GM18867 (cell line): ENCODE measurements around the gene PDS5B.
A peak's percentile ranks its signal among the peaks of the same experiment; 100 is the strongest.
"Not testable (repeated sequence)": the region's sequence is repeated elsewhere in the genome, so short reads cannot be mapped to it uniquely, and the experiment has no call there.

Source experiments
- ATAC-seq: cut with Tn5 transposase; IDR thresholded peaks from one replicate; pipeline ENCODE4 v1.9.1; 2021; ENCODE audit warnings: mild to moderate bottlenecking, moderate library complexity; ENCODE audit not compliant: unreplicated experiment

Gene PDS5B

GRCh38 chr13:32642858-32643257 lies 56.6 kb downstream of the PDS5B start:
- ATAC-seq = no peak

GRCh38 chr13:32645854-32646253 lies 59.6 kb downstream of the PDS5B start:
- no peak for ATAC-seq

- ATAC-seq = no peak
Observed at GRCh38 chr13:32647926-32648325, 61.7 kb downstream of the PDS5B start.

- ATAC-seq = peak; percentile 76
Observed at GRCh38 chr13:32650705-32651311, 64.6 kb downstream of the PDS5B start.

GRCh38 chr13:32657309-32657708 lies 71.1 kb downstream of the PDS5B start:
- no peak for ATAC-seq

- no peak for ATAC-seq
Observed at GRCh38 chr13:32659736-32660135, 73.5 kb downstream of the PDS5B start.

- ATAC-seq = no peak
Observed at GRCh38 chr13:32660227-32660626, 74.0 kb downstream of the PDS5B start.

GRCh38 chr13:32661685-32662084 lies 75.4 kb downstream of the PDS5B start:
- ATAC-seq = no peak

- no peak for ATAC-seq
Observed at GRCh38 chr13:32663660-32664059, 77.4 kb downstream of the PDS5B start.

- ATAC-seq = no peak
Observed at GRCh38 chr13:32666990-32667571, 80.8 kb downstream of the PDS5B start.

- peak; percentile 58 for ATAC-seq
Observed at GRCh38 chr13:32669030-32669646, 82.9 kb downstream of the PDS5B start.

GRCh38 chr13:32674503-32674902 lies 88.3 kb downstream of the PDS5B start:
- no peak for ATAC-seq

GRCh38 chr13:32676242-32676641 lies 90.0 kb downstream of the PDS5B start:
- ATAC-seq = no peak

- ATAC-seq = no peak
Observed at GRCh38 chr13:32682130-32682529, 95.9 kb downstream of the PDS5B start.

GRCh38 chr13:32682740-32683139 lies 96.5 kb downstream of the PDS5B start:
- ATAC-seq = no peak

GRCh38 chr13:32687275-32687674 lies 101.0 kb downstream of the PDS5B start:
- ATAC-seq = no peak

GRCh38 chr13:32695602-32696250 lies 109.5 kb downstream of the PDS5B start:
- no peak for ATAC-seq

GRCh38 chr13:32707471-32707870 lies 121.2 kb downstream of the PDS5B start:
- no peak for ATAC-seq

- ATAC-seq = no peak
Observed at GRCh38 chr13:32713397-32713796, 127.1 kb downstream of the PDS5B start.

GRCh38 chr13:32716201-32716600 lies 129.9 kb downstream of the PDS5B start:
- ATAC-seq = not testable (repeated sequence)

- no peak for ATAC-seq
Observed at GRCh38 chr13:32720026-32720425, 133.8 kb downstream of the PDS5B start.
